HEK293T (cell line): ENCODE results near the gene UGT1A7.

Experiments used
- CTCF ChIA-PET: fragments of 350-600 bp; formaldehyde crosslinking; extraction: SDS; loops from one replicate; lab custom pipeline; 2021; ENCODE audit warnings: antibody characterized with exemption, inconsistent platforms; lab: Yijun Ruan, JAX
- POLR2A ChIA-PET: fragments of 350-600 bp; formaldehyde crosslinking; extraction: SDS; loops from one replicate; lab custom pipeline; 2020; ENCODE audit warnings: antibody characterized with exemption, inconsistent platforms; lab: Yijun Ruan, JAX
- DNase-seq: peaks from one replicate; pipeline ENCODE4 v3.0.0; 2012; ENCODE audit warnings: mixed read lengths; ENCODE audit errors: extremely low spot score
- ARNT ChIP-seq: fragments of 450-650 bp; IDR thresholded peaks from 2 replicates; pipeline ENCODE4 v1.6.1; 2017; ENCODE audit warnings: mild to moderate bottlenecking
- BHLHE40 ChIP-seq: fragments of 450-650 bp; IDR thresholded peaks from 2 replicates; pipeline ENCODE4 v1.6.1; 2016; ENCODE audit warnings: mild to moderate bottlenecking, moderate library complexity, borderline replicate concordance
- CTBP1 ChIP-seq: fragments of 450-650 bp; IDR thresholded peaks from 2 replicates; pipeline ENCODE4 v1.6.1; 2016; ENCODE audit warnings: borderline replicate concordance
- ELF4 ChIP-seq: fragments of 450-650 bp; IDR thresholded peaks from 2 replicates; pipeline ENCODE4 v1.6.1; 2017; ENCODE audit warnings: antibody characterized with exemption
- FOXA1 ChIP-seq: fragments of 450-650 bp; IDR thresholded peaks from 2 replicates; pipeline ENCODE4 v1.6.1; 2016; ENCODE audit warnings: mild to moderate bottlenecking
- FOXK2 ChIP-seq: fragments of 450-650 bp; IDR thresholded peaks from 2 replicates; pipeline ENCODE4 v1.6.1; 2016; ENCODE audit warnings: mild to moderate bottlenecking
- FOXM1 ChIP-seq: fragments of 450-650 bp; IDR thresholded peaks from 2 replicates; pipeline ENCODE4 v1.6.1; 2017; ENCODE audit warnings: mild to moderate bottlenecking, borderline replicate concordance
- HDGF ChIP-seq: fragments of 450-650 bp; IDR thresholded peaks from 2 replicates; pipeline ENCODE4 v1.6.1; 2017; ENCODE audit warnings: antibody characterized with exemption, borderline replicate concordance
- L3MBTL2 ChIP-seq: fragments of 450-650 bp; conservative IDR thresholded peaks from 2 replicates; pipeline ENCODE4 v1.6.1; 2016; ENCODE audit warnings: mild to moderate bottlenecking
- LEF1 ChIP-seq: fragments of 450-650 bp; IDR thresholded peaks from 2 replicates; pipeline ENCODE4 v1.6.1; 2017; ENCODE audit warnings: mild to moderate bottlenecking, borderline replicate concordance
- NFRKB ChIP-seq: fragments of 450-650 bp; IDR thresholded peaks from 2 replicates; pipeline ENCODE4 v1.6.1; 2016; ENCODE audit warnings: mild to moderate bottlenecking, moderate library complexity
- SP1 ChIP-seq: fragments of 450-650 bp; IDR thresholded peaks from 2 replicates; pipeline ENCODE4 v1.6.1; 2017
- SUZ12 ChIP-seq: fragments of 450-650 bp; IDR thresholded peaks from 2 replicates; pipeline ENCODE4 v1.6.1; 2016; ENCODE audit warnings: mild to moderate bottlenecking
- TARDBP ChIP-seq: fragments of 450-650 bp; IDR thresholded peaks from 2 replicates; pipeline ENCODE4 v1.6.1; 2016
- ZNF384 ChIP-seq: fragments of 450-650 bp; IDR thresholded peaks from 2 replicates; pipeline ENCODE4 v1.6.1; 2016
- TF ChIP-seq, protein P1 (sequence below): fragments of 450-650 bp; IDR thresholded peaks from 2 replicates; pipeline ENCODE4 v1.6.1; 2016

Gene UGT1A7

DNA sequence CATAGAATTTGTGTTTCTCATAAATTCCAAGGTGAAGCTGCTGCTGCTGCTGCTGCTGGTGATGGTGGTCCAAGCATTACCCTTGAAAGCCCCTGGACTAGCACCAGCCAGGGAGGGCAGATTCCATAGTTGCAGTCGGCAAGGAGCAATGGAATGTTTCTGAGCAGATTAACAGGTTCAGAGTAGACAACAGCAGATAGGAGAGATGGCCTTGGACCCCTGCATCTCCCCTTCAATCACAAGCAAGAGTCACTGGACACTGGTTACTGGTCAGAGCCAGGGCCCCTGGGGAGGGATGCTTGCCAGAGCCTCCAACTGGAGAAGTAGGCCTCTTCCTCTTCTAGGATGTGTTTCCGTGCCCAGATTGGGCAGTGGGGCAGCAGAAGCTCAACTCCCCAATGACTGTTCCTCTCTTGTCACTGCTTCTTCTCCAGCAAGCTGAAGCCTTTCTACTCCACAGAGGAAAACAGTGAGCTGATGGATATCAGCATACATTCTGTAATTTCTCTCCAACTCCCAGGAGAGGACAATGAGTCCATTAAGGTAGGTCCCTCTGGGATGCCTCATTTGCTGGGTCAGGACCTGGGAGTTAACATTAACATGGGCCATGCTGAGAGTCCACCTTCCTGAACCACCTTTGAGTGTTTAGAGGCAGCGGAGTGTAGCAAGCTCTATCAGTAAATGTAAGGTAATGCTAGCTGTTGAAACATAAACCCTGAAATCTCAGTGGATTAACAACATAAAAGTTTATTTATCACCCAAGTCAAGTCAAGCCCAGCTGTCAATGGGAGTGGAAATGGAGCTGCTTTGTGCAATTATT lies 131.7 kb downstream of the UGT1A7 start:
- ChIA-PET CTCF (no interaction called here), POLR2A (no interaction called here)
- no peak for DNase-seq
- no peak for TF ChIP-seq ARNT
- TF ChIP-seq FOXM1: no peak
- TF ChIP-seq, protein P1, sequence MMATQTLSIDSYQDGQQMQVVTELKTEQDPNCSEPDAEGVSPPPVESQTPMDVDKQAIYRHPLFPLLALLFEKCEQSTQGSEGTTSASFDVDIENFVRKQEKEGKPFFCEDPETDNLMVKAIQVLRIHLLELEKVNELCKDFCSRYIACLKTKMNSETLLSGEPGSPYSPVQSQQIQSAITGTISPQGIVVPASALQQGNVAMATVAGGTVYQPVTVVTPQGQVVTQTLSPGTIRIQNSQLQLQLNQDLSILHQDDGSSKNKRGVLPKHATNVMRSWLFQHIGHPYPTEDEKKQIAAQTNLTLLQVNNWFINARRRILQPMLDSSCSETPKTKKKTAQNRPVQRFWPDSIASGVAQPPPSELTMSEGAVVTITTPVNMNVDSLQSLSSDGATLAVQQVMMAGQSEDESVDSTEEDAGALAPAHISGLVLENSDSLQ: no peak
- TF ChIP-seq FOXK2: no peak
- TF ChIP-seq L3MBTL2: no peak
- TF ChIP-seq HDGF: no peak
- TF ChIP-seq CTBP1: no peak
- no peak for TF ChIP-seq LEF1
- TF ChIP-seq ZNF384: no peak

DNA sequence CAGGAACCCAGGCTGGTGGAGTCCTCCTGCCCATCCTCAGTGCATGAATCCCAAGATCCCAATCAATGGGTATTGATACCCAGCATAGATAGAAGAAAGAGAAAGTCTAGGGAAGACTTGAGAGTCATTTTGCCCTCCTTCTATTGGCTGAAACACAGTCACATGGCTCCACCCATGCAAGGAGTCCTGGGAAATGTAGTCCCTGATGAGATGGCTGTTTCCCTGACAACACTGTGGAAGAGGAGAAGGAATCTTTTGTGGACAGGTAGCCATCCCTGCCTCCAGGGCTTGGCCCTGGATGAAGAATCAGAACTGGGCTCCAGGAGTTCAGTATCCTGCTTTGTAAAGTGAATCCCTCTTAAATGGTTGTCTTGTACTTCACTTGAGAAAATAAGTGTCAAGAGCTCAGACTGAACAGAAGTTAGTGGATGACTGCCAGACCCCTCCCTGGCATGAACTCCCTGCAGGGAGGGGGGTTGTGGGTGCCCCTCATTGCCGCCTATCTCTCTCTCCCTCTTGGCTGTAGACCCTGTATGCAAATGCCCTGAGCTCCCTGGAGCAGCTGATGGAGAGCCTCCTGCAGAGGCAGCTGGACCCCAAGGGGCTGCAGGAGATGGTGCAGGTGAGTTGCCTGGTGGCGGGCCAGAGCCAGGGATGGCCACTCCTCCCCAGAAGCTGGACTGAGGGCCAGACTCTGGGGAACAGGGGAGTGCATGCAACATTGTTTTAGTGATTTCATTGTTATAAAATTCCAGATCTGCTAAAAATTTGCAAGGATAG lies 132.5 kb downstream of the UGT1A7 start:
- TF ChIP-seq ELF4: no peak
- TF ChIP-seq, protein P1: no peak
- no peak for TF ChIP-seq LEF1
- TF ChIP-seq SP1: no peak
- TF ChIP-seq L3MBTL2: no peak
- no peak for TF ChIP-seq ZNF384
- no peak for TF ChIP-seq SUZ12
- TF ChIP-seq CTBP1: no peak
- TF ChIP-seq HDGF: no peak
- TF ChIP-seq FOXA1: no peak
- no peak for TF ChIP-seq FOXK2
- DNase-seq: no peak
- CTCF ChIA-PET: no interaction called here
- POLR2A ChIA-PET: no interaction called here

- no peak for TF ChIP-seq ELF4
- no peak for TF ChIP-seq ZNF384
- TF ChIP-seq HDGF: no peak
- no peak for TF ChIP-seq BHLHE40
- no peak for TF ChIP-seq FOXK2
- no peak for TF ChIP-seq TARDBP
- ChIA-PET POLR2A (no interaction called here), CTCF (no interaction called here)
- DNase-seq: no peak
Measured at GRCh38 chr2:233815861-233816260, 134.2 kb downstream of the UGT1A7 start.

DNA sequence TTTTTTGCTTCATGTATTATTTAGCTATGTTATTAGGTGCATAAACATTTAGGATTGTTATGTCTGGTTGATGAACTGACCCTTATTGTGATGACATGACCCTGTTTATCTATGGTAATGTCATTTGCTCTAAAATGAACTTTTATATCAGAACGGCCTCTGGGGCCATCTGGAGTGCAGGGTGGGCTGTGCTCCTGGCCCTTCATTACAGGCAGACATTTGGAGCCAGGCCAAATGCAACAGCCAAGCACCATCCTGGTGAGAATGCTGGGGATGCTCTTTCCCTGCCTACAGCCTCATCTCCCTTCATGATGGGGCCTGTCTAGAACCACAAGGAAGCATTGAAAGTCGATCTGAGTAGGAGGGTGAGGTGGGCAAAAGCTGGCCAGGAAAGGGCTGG lies 134.6 kb downstream of the UGT1A7 start:
- DNase-seq: no peak
- TF ChIP-seq BHLHE40 (no peak), HDGF (no peak), L3MBTL2 (no peak), FOXM1 (no peak), SP1 (no peak), TARDBP (no peak)
- ChIA-PET POLR2A (no interaction called here), CTCF (interaction anchor here (0.6 kb wide), 1 partner anchor 1301 kb away, joined by 3 read pairs; no protein-coding TSS in a partner anchor)

DNA sequence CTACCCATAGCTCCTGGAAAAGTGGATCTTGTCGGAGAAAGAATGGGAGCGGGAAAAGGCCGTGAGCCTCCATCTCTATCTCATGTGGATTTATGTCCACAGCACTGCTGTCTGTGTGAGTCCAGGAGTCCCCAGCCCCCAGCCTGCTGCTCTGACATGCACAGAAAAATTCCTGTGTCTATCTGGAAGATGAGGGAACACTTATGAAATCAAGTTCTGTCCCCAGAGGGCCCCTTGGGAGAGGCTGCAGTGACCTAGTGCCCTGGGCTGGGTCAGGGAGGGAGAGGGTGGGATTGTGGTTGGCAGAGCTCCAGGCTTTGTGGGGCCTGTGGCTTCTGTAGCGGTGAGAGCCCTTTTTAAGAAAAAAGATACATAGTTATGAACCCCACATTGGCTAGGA lies 135.1 kb downstream of the UGT1A7 start:
- no peak for DNase-seq
- POLR2A ChIA-PET: no interaction called here
- CTCF ChIA-PET: interaction anchor here (0.6 kb wide), 1 partner anchor 1300 kb away, joined by 3 read pairs; no protein-coding TSS in a partner anchor
- TF ChIP-seq ZNF384 (no peak), L3MBTL2 (no peak), CTBP1 (no peak), ARNT (no peak), HDGF (no peak), LEF1 (no peak), NFRKB (no peak), BHLHE40 (no peak), ELF4 (no peak), FOXA1 (no peak), SP1 (no peak), FOXK2 (no peak), TARDBP (no peak)
- TF ChIP-seq, protein P1: no peak

- DNase-seq: no peak
- ChIA-PET POLR2A (no interaction called here), CTCF (no interaction called here)
- no peak for TF ChIP-seq NFRKB
- no peak for TF ChIP-seq SUZ12
- TF ChIP-seq ELF4: no peak
- TF ChIP-seq SP1: no peak
- no peak for TF ChIP-seq ARNT
- TF ChIP-seq FOXM1: no peak
- no peak for TF ChIP-seq FOXK2
- TF ChIP-seq ZNF384: no peak
- no peak for TF ChIP-seq FOXA1
- TF ChIP-seq, protein P1: no peak
- TF ChIP-seq LEF1: no peak
- TF ChIP-seq BHLHE40: no peak
- TF ChIP-seq HDGF: no peak
- TF ChIP-seq CTBP1: no peak
- no peak for TF ChIP-seq TARDBP
Measured at GRCh38 chr2:233817361-233817911, 135.7 kb downstream of the UGT1A7 start.
